Fibroblast of lung (primary cell): ENCODE results near the gene NDRG3. TPM values are rescaled to one million over a fixed set of nuclear protein-coding genes. Genes with fewer than 3 reads are reported as not detected.

Experiments used
- DNase-seq, 2 donors: peaks; one replicate each; pipeline versions ENCODE4 v3.0.0 to v3.0.0-alpha.2; 2010; ENCODE audit warnings: low read depth in 2 of 2
- H2AFZ ChIP-seq: 2 replicates; pipeline ENCODE4 v1.5.1; 2012; ENCODE audit warnings: low read length, control low read depth, inconsistent platforms
- H3K27ac ChIP-seq: 2 replicates; pipeline ENCODE4 v1.5.1; 2011; ENCODE audit warnings: low read length, control low read depth; ENCODE audit not compliant: insufficient read depth
- H3K27me3 ChIP-seq: 2 replicates; pipeline ENCODE4 v1.5.1; 2011; ENCODE audit warnings: mild to moderate bottlenecking, low read length; ENCODE audit not compliant: control insufficient read depth, insufficient read depth
- H3K36me3 ChIP-seq: 2 replicates; pipeline ENCODE4 v1.5.1; 2011; ENCODE audit warnings: low read length; ENCODE audit not compliant: control insufficient read depth, insufficient read depth
- H3K4me1 ChIP-seq: 2 replicates; pipeline ENCODE4 v1.5.1; 2011; ENCODE audit warnings: low read length; ENCODE audit not compliant: control insufficient read depth, insufficient read depth; ENCODE audit errors: extremely low read depth
- H3K4me2 ChIP-seq: 2 replicates; pipeline ENCODE4 v1.5.1; 2011; ENCODE audit warnings: low read length, control low read depth; ENCODE audit not compliant: insufficient read depth; ENCODE audit errors: extremely low read depth
- H3K4me3 ChIP-seq, 4 experiments: fragments of 200-600 bp in 1 of 4; sonication (generic) in 1 of 4; replicated peaks in 1 of 4; 2 replicates each; pipeline ENCODE4 v1.5.1; 2011 to 2016; ENCODE audit warnings: low read length in 4 of 4, low read depth in 3 of 4, mild to moderate bottlenecking in 3 of 4, control low read depth in 2 of 4, inconsistent platforms in 1 of 4, mixed read lengths in 1 of 4; ENCODE audit not compliant: insufficient read depth in 1 of 4; ENCODE audit errors: control extremely low read depth in 1 of 4
- H3K79me2 ChIP-seq: 2 replicates; pipeline ENCODE4 v1.5.1; 2012; ENCODE audit warnings: mild to moderate bottlenecking, low read length, inconsistent platforms; ENCODE audit not compliant: control insufficient read depth, insufficient read depth
- H3K9ac ChIP-seq: 2 replicates; pipeline ENCODE4 v1.5.1; 2011; ENCODE audit warnings: mild to moderate bottlenecking, low read length, control low read depth; ENCODE audit not compliant: insufficient read depth
- H3K9me3 ChIP-seq: 2 replicates; pipeline ENCODE4 v1.5.1; 2012; ENCODE audit warnings: low read depth, low read length; ENCODE audit not compliant: control insufficient read depth, insufficient read depth
- H4K20me1 ChIP-seq: 2 replicates; pipeline ENCODE4 v1.5.1; 2011; ENCODE audit warnings: low read length; ENCODE audit not compliant: control insufficient read depth, insufficient read depth; ENCODE audit errors: extremely low read depth
- EZH2 ChIP-seq: IDR thresholded peaks from 2 replicates; pipeline ENCODE4 v1.5.1; 2012; ENCODE audit warnings: low read length, control low read depth, mild to moderate bottlenecking; ENCODE audit errors: missing control alignments
- polyA plus RNA-seq, 2 donors: library from polyadenylated mRNA; depleted of rRNA in 1 of 2; stranded (reverse) in 1 of 2; unstranded in 1 of 2; fragments of >200 nt; gene quantifications; 2 replicates each; pipeline ENCODE4 v1.2.1, GENCODE V29; 2011 to 2012; ENCODE audit warnings: missing spikeins in 1 of 2
- total RNA-seq: library from RNA; depleted of rRNA; stranded (reverse); fragments of >200 nt; gene quantifications from 2 replicates; pipeline ENCODE4 v1.2.1, GENCODE V29; 2014
- TF ChIP-seq, protein P1 (sequence below), 2 donors: IDR thresholded peaks in 1 of 2; conservative IDR thresholded peaks in 1 of 2; 1 replicate in 1 of 2; 2 replicates in 1 of 2; pipeline ENCODE4 v1.5.1; 2011 to 2012; ENCODE audit warnings: low read length in 2 of 2, control low read depth in 1 of 2, inconsistent platforms in 1 of 2, low read depth in 1 of 2, mild to moderate bottlenecking in 1 of 2

Gene NDRG3
- total and polyA plus RNA-seq, 2 donors (not counting 1 experiment from before 2014, with no cell fraction given), result 37.8 TPM

GRCh38 chr20:36741072-36741471, 4.8 kb downstream of the NDRG3 start:
- H3K4me3 ChIP-seq, result no peak overlapping the region
- H3K79me2 ChIP-seq, result no peaks in the 10 kb centered on the region
- H3K27me3 ChIP-seq, result no peaks in the 10 kb centered on the region
- H3K36me3 ChIP-seq, result no peaks in the 10 kb centered on the region
- H3K27ac ChIP-seq, result no peak overlapping the region
- H4K20me1 ChIP-seq, result no peaks in the 10 kb centered on the region
- H3K9ac ChIP-seq, result no peak overlapping the region
- no peak overlapping the region for H3K4me2 ChIP-seq
- no peak overlapping the region for H2AFZ ChIP-seq
- H3K4me1 ChIP-seq, result no peaks in the 10 kb centered on the region
- DNase-seq, result no peak
- TF ChIP-seq, protein P1, sequence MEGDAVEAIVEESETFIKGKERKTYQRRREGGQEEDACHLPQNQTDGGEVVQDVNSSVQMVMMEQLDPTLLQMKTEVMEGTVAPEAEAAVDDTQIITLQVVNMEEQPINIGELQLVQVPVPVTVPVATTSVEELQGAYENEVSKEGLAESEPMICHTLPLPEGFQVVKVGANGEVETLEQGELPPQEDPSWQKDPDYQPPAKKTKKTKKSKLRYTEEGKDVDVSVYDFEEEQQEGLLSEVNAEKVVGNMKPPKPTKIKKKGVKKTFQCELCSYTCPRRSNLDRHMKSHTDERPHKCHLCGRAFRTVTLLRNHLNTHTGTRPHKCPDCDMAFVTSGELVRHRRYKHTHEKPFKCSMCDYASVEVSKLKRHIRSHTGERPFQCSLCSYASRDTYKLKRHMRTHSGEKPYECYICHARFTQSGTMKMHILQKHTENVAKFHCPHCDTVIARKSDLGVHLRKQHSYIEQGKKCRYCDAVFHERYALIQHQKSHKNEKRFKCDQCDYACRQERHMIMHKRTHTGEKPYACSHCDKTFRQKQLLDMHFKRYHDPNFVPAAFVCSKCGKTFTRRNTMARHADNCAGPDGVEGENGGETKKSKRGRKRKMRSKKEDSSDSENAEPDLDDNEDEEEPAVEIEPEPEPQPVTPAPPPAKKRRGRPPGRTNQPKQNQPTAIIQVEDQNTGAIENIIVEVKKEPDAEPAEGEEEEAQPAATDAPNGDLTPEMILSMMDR (conservative IDR thresholded peaks at IDR 0.05 in 1 of 2, IDR thresholded peaks at IDR 0.05 in 1 of 2; ENCODE audit: low read depth in 1 of 2, low read length in 2 of 2), result no peak
- no peak for TF ChIP-seq EZH2
- H3K9me3 ChIP-seq, result no peaks in the 10 kb centered on the region

- no peaks in the 10 kb centered on the region for H3K27me3 ChIP-seq
- no peaks in the 10 kb centered on the region for H3K79me2 ChIP-seq
- no peaks in the 10 kb centered on the region for H3K9me3 ChIP-seq
- no peak overlapping the region for H2AFZ ChIP-seq
- TF ChIP-seq, protein P1 (conservative IDR thresholded peaks at IDR 0.05 in 1 of 2, IDR thresholded peaks at IDR 0.05 in 1 of 2; ENCODE audit: low read depth in 1 of 2, low read length in 2 of 2), result no peak
- no peak for TF ChIP-seq EZH2
- no peak overlapping the region for H3K4me3 ChIP-seq
- no peak overlapping the region for H3K9ac ChIP-seq
- no peak for DNase-seq
- H3K4me1 ChIP-seq, result no peaks in the 10 kb centered on the region
- no peak overlapping the region for H3K27ac ChIP-seq
- H3K36me3 ChIP-seq, result no peaks in the 10 kb centered on the region
- no peak overlapping the region for H3K4me2 ChIP-seq
- no peaks in the 10 kb centered on the region for H4K20me1 ChIP-seq
These were observed 8.7 kb downstream of the NDRG3 start for GRCh38 chr20:36737183-36737499.

GRCh38 chr20:36736451-36737182, 9.3 kb downstream of the NDRG3 start:
- DNase-seq, result no peak
- Histone ChIP-seq H4K20me1 (no peaks in the 10 kb centered on the region), H3K4me3 (no peak overlapping the region), H3K79me2 (no peaks in the 10 kb centered on the region), H3K4me2 (no peak overlapping the region), H3K9ac (no peak overlapping the region), H3K36me3 (no peaks in the 10 kb centered on the region), H3K27ac (no peak overlapping the region), H3K27me3 (no peaks in the 10 kb centered on the region), H2AFZ (no peak overlapping the region), H3K4me1 (no peaks in the 10 kb centered on the region), H3K9me3 (no peaks in the 10 kb centered on the region)
- TF ChIP-seq EZH2, result no peak
- TF ChIP-seq, protein P1 (conservative IDR thresholded peaks at IDR 0.05 in 1 of 2, IDR thresholded peaks at IDR 0.05 in 1 of 2; ENCODE audit: low read depth in 1 of 2, low read length in 2 of 2), result no peak
